H1 (cell line): ENCODE measurements around the gene KIAA0040. TPM values are rescaled to one million over a fixed set of nuclear protein-coding genes. Genes with fewer than 3 reads are reported as not detected.

Experiments used
- CTCF ChIA-PET: fragments of 300-600 bp; sonication (Branson Sonifier 250); formaldehyde crosslinking; loops from one replicate; lab custom pipeline; 2021; ENCODE audit not compliant: partially characterized antibody; lab: Charles Lee
- POLR2A ChIA-PET: fragments of 300-600 bp; sonication (Branson Sonifier 250); formaldehyde crosslinking; loops from one replicate; lab custom pipeline; 2021; ENCODE audit warnings: inconsistent platforms; ENCODE audit not compliant: partially characterized antibody; lab: Charles Lee
- DNase-seq, 2 experiments: peaks; one replicate each; pipeline versions ENCODE4 v3.0.0 to v3.0.0-alpha.2; 2010 to 2022; ENCODE audit warnings: low spot score in 2 of 2, low read depth in 1 of 2, mixed read lengths in 1 of 2
- FAIRE-seq: peaks from 2 replicates; lab custom pipeline; 2011; peaks lifted over from hg19 to GRCh38; lab: Jason Lieb, UNC
- H2AFZ ChIP-seq: 2 replicates; pipeline ENCODE4 v1.8.1; 2012; ENCODE audit warnings: low read length, inconsistent platforms
- H2AK5ac ChIP-seq: 2 replicates; pipeline ENCODE4 v1.6.1; 2013; ENCODE audit warnings: low read depth, low read length
- H2BK120ac ChIP-seq: replicated peaks from 2 replicates; pipeline ENCODE3; 2013; ENCODE audit warnings: low read depth, low read length, inconsistent platforms
- H2BK12ac ChIP-seq: 2 replicates; pipeline ENCODE4 v1.6.1; 2013; ENCODE audit warnings: low read depth, low read length
- H2BK15ac ChIP-seq: 2 replicates; pipeline ENCODE4 v1.6.1; 2013; ENCODE audit warnings: low read length
- H2BK20ac ChIP-seq: 2 replicates; pipeline ENCODE4 v1.6.1; 2013; ENCODE audit warnings: low read length
- H2BK5ac ChIP-seq: 2 replicates; pipeline ENCODE4 v1.6.1; 2013; ENCODE audit warnings: low read depth, low read length
- H3K14ac ChIP-seq: 2 replicates; pipeline ENCODE4 v1.6.1; 2013; ENCODE audit warnings: inconsistent platforms; ENCODE audit not compliant: insufficient read length
- H3K18ac ChIP-seq: 2 replicates; pipeline ENCODE4 v1.6.1; 2013; ENCODE audit warnings: low read length; ENCODE audit errors: extremely low read depth
- H3K23ac ChIP-seq: 2 replicates; pipeline ENCODE4 v1.6.1; 2013; ENCODE audit warnings: inconsistent platforms; ENCODE audit not compliant: insufficient read length
- H3K23me2 ChIP-seq: 2 replicates; pipeline ENCODE4 v1.6.1; 2013; ENCODE audit warnings: low read depth, low read length
- H3K27ac ChIP-seq: 2 replicates; pipeline ENCODE4 v1.6.1; 2011; ENCODE audit warnings: low read depth, low read length, inconsistent platforms
- H3K27me3 ChIP-seq, 4 experiments: replicated peaks in 1 of 4; 1 replicate in 1 of 4; 2 replicates in 3 of 4; pipeline versions ENCODE4 v1.6.1 to v1.8.1; 2011 to 2013; ENCODE audit warnings: low read length in 3 of 4, mild to moderate bottlenecking in 3 of 4, inconsistent platforms in 2 of 4, mixed read lengths in 2 of 4, moderate library complexity in 1 of 4; ENCODE audit not compliant: control insufficient read depth in 3 of 4, insufficient read depth in 3 of 4; ENCODE audit errors: extremely low read depth in 1 of 4
- H3K36me3 ChIP-seq, 4 experiments: 2 replicates each; pipeline versions ENCODE4 v1.6.1 to v1.8.1; 2011 to 2013; ENCODE audit warnings: mild to moderate bottlenecking in 4 of 4, low read length in 3 of 4, moderate library complexity in 2 of 4, control low read depth in 1 of 4, inconsistent platforms in 1 of 4; ENCODE audit not compliant: insufficient read depth in 4 of 4, control insufficient read depth in 2 of 4
- H3K4ac ChIP-seq: replicated peaks from 2 replicates; pipeline ENCODE3; 2013; ENCODE audit warnings: low read length, low read depth, mixed read lengths, inconsistent platforms; ENCODE audit not compliant: insufficient read length
- H3K4me1 ChIP-seq, 4 experiments: replicated peaks in 1 of 4; 1 replicate in 1 of 4; 2 replicates in 3 of 4; pipeline versions ENCODE4 v1.6.1 to v1.8.1; 2011 to 2013; ENCODE audit warnings: low read length in 3 of 4, inconsistent platforms in 2 of 4, mixed read lengths in 1 of 4; ENCODE audit not compliant: insufficient read depth in 4 of 4, control insufficient read depth in 3 of 4
- H3K4me2 ChIP-seq, 2 experiments: 2 replicates each; pipeline versions ENCODE4 v1.6.1 to v1.8.1; 2011 to 2013; ENCODE audit warnings: low read depth in 2 of 2, low read length in 2 of 2, control low read depth in 1 of 2, inconsistent platforms in 1 of 2, mild to moderate bottlenecking in 1 of 2; ENCODE audit not compliant: insufficient read depth in 1 of 2
- H3K4me3 ChIP-seq, 4 experiments: fragments of 200-600, 300-600 bp in 1 of 4; sonication (generic), shearing (Covaris generic), sonication (Bioruptor Twin) in 1 of 4; 2 replicates each; pipeline versions ENCODE4 v1.5.1 to v1.8.1; 2011 to 2016; ENCODE audit warnings: low read length in 4 of 4, low read depth in 3 of 4, control low read depth in 2 of 4, inconsistent platforms in 2 of 4, mild to moderate bottlenecking in 2 of 4, mixed read lengths in 1 of 4, moderate library complexity in 1 of 4; ENCODE audit not compliant: insufficient read depth in 2 of 4; ENCODE audit errors: extremely low read depth in 1 of 4
- H3K56ac ChIP-seq: replicated peaks from 2 replicates; pipeline ENCODE3; 2013; ENCODE audit warnings: low read depth, mild to moderate bottlenecking, mixed read lengths, low read length, inconsistent platforms; ENCODE audit not compliant: insufficient read length
- H3K79me1 ChIP-seq: 2 replicates; pipeline ENCODE4 v1.6.1; 2013; ENCODE audit warnings: low read depth, low read length, control low read depth
- H3K79me2 ChIP-seq, 2 experiments: 2 replicates each; pipeline versions ENCODE4 v1.6.1 to v1.8.1; 2012 to 2013; ENCODE audit warnings: low read length in 2 of 2, mild to moderate bottlenecking in 2 of 2, inconsistent platforms in 1 of 2; ENCODE audit not compliant: insufficient read depth in 2 of 2, control insufficient read depth in 1 of 2
- H3K9ac ChIP-seq, 4 experiments: replicated peaks in 1 of 4; 1 replicate in 1 of 4; 2 replicates in 3 of 4; pipeline versions ENCODE4 v1.6.1 to v1.8.1; 2011 to 2013; ENCODE audit warnings: low read depth in 3 of 4, low read length in 3 of 4, control low read depth in 2 of 4, mild to moderate bottlenecking in 2 of 4, moderate library complexity in 2 of 4, inconsistent platforms in 1 of 4; ENCODE audit errors: extremely low read depth in 1 of 4
- H3K9me3 ChIP-seq, 2 experiments: 2 replicates each; pipeline versions ENCODE4 v1.6.1 to v1.8.1; 2012 to 2013; ENCODE audit warnings: mild to moderate bottlenecking in 2 of 2, moderate library complexity in 2 of 2, control low read depth in 1 of 2, inconsistent platforms in 1 of 2, low read depth in 1 of 2, low read length in 1 of 2, mixed read lengths in 1 of 2; ENCODE audit not compliant: insufficient read depth in 2 of 2
- H4K20me1 ChIP-seq, 2 experiments: replicated peaks in 1 of 2; 2 replicates each; pipeline versions ENCODE3 to v1.8.1; 2011 to 2013; ENCODE audit warnings: inconsistent platforms in 2 of 2, low read length in 2 of 2, mild to moderate bottlenecking in 1 of 2; ENCODE audit not compliant: insufficient read depth in 2 of 2, control insufficient read depth in 1 of 2
- H4K5ac ChIP-seq: 2 replicates; pipeline ENCODE4 v1.6.1; 2013; ENCODE audit warnings: low read length, low read depth, mixed read lengths, inconsistent platforms; ENCODE audit not compliant: insufficient read length
- H4K8ac ChIP-seq: 2 replicates; pipeline ENCODE4 v1.8.0; 2013; ENCODE audit warnings: mild to moderate bottlenecking, moderate library complexity, low read length, inconsistent platforms; ENCODE audit not compliant: insufficient read depth; ENCODE audit errors: extremely low read depth
- H4K91ac ChIP-seq: replicated peaks from 2 replicates; pipeline ENCODE3; 2013; ENCODE audit warnings: low read length, mixed read lengths, inconsistent platforms; ENCODE audit not compliant: insufficient read length
- CTBP2 ChIP-seq: IDR thresholded peaks from 2 replicates; pipeline ENCODE4 v1.7.0; 2011; ENCODE audit warnings: borderline replicate concordance, mild to moderate bottlenecking, moderate library complexity, mixed read lengths, low read length; ENCODE audit not compliant: insufficient read depth, insufficient read length
- GABPA ChIP-seq: IDR thresholded peaks from 2 replicates; pipeline ENCODE4 v1.6.1; 2011; ENCODE audit warnings: mild to moderate bottlenecking, low read length, moderate library complexity, borderline replicate concordance; ENCODE audit not compliant: insufficient read depth
- MAFK ChIP-seq: IDR thresholded peaks from 2 replicates; pipeline ENCODE4 v1.6.1; 2012; ENCODE audit warnings: low read depth, mild to moderate bottlenecking, improper control_type of control experiment, low read length
- MAX ChIP-seq: IDR thresholded peaks from 2 replicates; pipeline ENCODE4 v1.6.1; 2012; ENCODE audit warnings: inconsistent platforms
- RFX5 ChIP-seq: IDR thresholded peaks from 2 replicates; pipeline ENCODE4 v1.6.1; 2011; ENCODE audit warnings: low read depth, low read length, improper control_type of control experiment, borderline replicate concordance
- WGBS, 2 experiments: shearing (Covaris generic) in 1 of 2; methylation state at CpG; one replicate each; pipeline versions ENCODE4 v1.1.6 to v1.1.7; 2013 to 2015; ENCODE audit warnings: low lambda C conversion rate in 2 of 2, mixed read lengths in 2 of 2, inconsistent platforms in 1 of 2, low coverage in 1 of 2, missing lambda C conversion rate in 1 of 2; ENCODE audit not compliant: insufficient replicate concordance in 2 of 2, insufficient coverage in 1 of 2, insufficient read length in 1 of 2; ENCODE audit errors: extremely low coverage in 1 of 2, missing lambda C conversion rate in 1 of 2; 5-methylcytosine and 5-hydroxymethylcytosine counted together
- polyA plus RNA-seq, 7 experiments: library from polyadenylated mRNA; depleted of rRNA in 3 of 7; stranded (reverse) in 5 of 7; unstranded in 2 of 7; fragments of >200 nt in 5 of 7; fragments of 200-250 nt in 2 of 7; gene quantifications; 1 replicate in 5 of 7; 2 replicates in 1 of 7; 4 replicates in 1 of 7; pipeline versions ENCODE4 v1.2.1 to v1.2.3, GENCODE V29; 2011 to 2013; ENCODE audit warnings: missing spikeins in 2 of 7, mixed read lengths in 2 of 7
- total RNA-seq: library from RNA; stranded (reverse); fragmentation: NEBNext Ultra II Directional; extraction: Animal tissue kit (Norgen Biotek cat#: 25700); gene quantifications from 2 replicates; pipeline ENCODE4 v1.2.1, GENCODE V29; 2021

KIAA0040 gene
- total and polyA plus RNA-seq, 2 of the 8 experiments (the other 6 are each of a cell fraction or from before 2014, with no cell fraction given), result 11.0 to 14.1 TPM

DNA sequence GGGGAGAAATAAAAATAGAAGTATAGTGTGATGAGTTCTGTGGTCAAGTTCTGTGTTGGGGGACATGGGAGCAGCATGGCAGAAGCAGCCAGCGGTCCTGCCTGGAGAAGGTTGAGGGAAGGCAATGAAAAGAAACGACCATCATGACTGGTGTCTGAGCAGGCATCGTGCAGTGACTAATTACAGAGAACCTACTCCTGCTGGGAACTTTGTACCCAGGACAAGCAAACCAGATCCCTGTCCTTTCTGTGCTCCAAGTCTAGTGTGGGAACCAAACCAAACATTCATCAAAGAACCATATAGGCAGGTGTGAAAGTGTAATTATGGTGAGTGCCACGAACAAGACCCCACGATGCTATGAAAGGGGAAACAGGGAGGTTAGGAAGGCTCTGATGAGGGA, 25.8 kb downstream of the KIAA0040 start:
- no peak overlapping the region for H2AFZ ChIP-seq
- ChIA-PET POLR2A (no interaction called here), CTCF (interaction anchor here (1.2 to 3.5 kb wide), 4 partner anchors 11 to 171 kb away, joined by 3 to 40 read pairs (median 9); partner anchors contain the start of gene KIAA0040)
- H3K4me3 ChIP-seq, result no peak overlapping the region
- H3K9ac ChIP-seq, result no peak overlapping the region
- H4K8ac ChIP-seq, result no peak overlapping the region
- H3K79me1 ChIP-seq, result no peaks in the 10 kb centered on the region
- no peak overlapping the region for H3K4ac ChIP-seq
- H3K14ac ChIP-seq, result no peak overlapping the region
- H2AK5ac ChIP-seq, result no peak overlapping the region
- no peak overlapping the region for H2BK5ac ChIP-seq
- no peaks in the 10 kb centered on the region for H4K20me1 ChIP-seq
- H3K23me2 ChIP-seq, result no peaks in the 10 kb centered on the region
- H3K27me3 ChIP-seq, result no peaks in the 10 kb centered on the region
- no peak overlapping the region for H3K27ac ChIP-seq
- DNase-seq (no peak), FAIRE-seq (no peak)
- H3K9me3 ChIP-seq, result no peaks in the 10 kb centered on the region
- no peak overlapping the region for H4K91ac ChIP-seq
- H2BK15ac ChIP-seq, result no peak overlapping the region
- 93% methylated on average over 5 of the region's 5 CpGs; no CpG with 5 or more reads in 1 of the 2 experiments for WGBS, 2 experiments
- H3K56ac ChIP-seq, result no peak overlapping the region
- no peaks in the 10 kb centered on the region for H3K36me3 ChIP-seq
- no peak overlapping the region for H3K23ac ChIP-seq
- no peaks in the 10 kb centered on the region for H3K4me1 ChIP-seq
- no peak overlapping the region for H3K4me2 ChIP-seq
- no peak overlapping the region for H2BK120ac ChIP-seq
- no peak overlapping the region for H2BK12ac ChIP-seq
- H3K79me2 ChIP-seq, result no peaks in the 10 kb centered on the region
- H3K18ac ChIP-seq, result no peak overlapping the region
- H2BK20ac ChIP-seq, result no peak overlapping the region
- no peak overlapping the region for H4K5ac ChIP-seq
- TF ChIP-seq GABPA (no peak), MAFK (no peak), CTBP2 (no peak), RFX5 (no peak), MAX (no peak)
